Large intestine (tissue), 3 donors: ENCODE measurements around the gene PEAK1. TPM values are rescaled to one million over a fixed set of nuclear protein-coding genes. Genes with fewer than 3 reads are reported as not detected.

Experiments used
- DNase-seq, 2 donors: peaks; one replicate each; pipeline versions ENCODE4 v3.0.0 to v3.0.0-alpha.2; 2013
- H3K27ac ChIP-seq: one replicate; pipeline ENCODE4 v1.5.1; 2013; ENCODE audit warnings: low read length
- H3K27me3 ChIP-seq: 2 replicates; pipeline ENCODE4 v1.6.1; 2013; ENCODE audit warnings: low read length; ENCODE audit not compliant: control insufficient read depth, insufficient read depth
- H3K36me3 ChIP-seq: 2 replicates; pipeline ENCODE4 v1.6.1; 2013; ENCODE audit warnings: low read length; ENCODE audit not compliant: control insufficient read depth, insufficient read depth
- H3K4me1 ChIP-seq: one replicate; pipeline ENCODE4 v1.6.1; 2013; ENCODE audit warnings: low read length; ENCODE audit not compliant: control insufficient read depth, insufficient read depth
- H3K4me3 ChIP-seq: one replicate; pipeline ENCODE4 v1.5.1; 2013; ENCODE audit warnings: low read length
- H3K9me3 ChIP-seq: one replicate; pipeline ENCODE4 v1.6.1; 2013; ENCODE audit warnings: mild to moderate bottlenecking, low read depth, low read length, moderate library complexity; ENCODE audit not compliant: control insufficient read depth
- WGBS: methylation state at CpG from one replicate; pipeline ENCODE4 v1.1.5; 2013; ENCODE audit warnings: low lambda C conversion rate; ENCODE audit not compliant: insufficient coverage; 5-methylcytosine and 5-hydroxymethylcytosine counted together
- polyA plus RNA-seq: library from polyadenylated mRNA; unstranded; fragments of 120-200 nt; gene quantifications from one replicate; pipeline ENCODE4 v1.2.1, GENCODE V29; 2013

Gene PEAK1
- polyA plus RNA-seq, 1 donor: 25.7 TPM

- Histone ChIP-seq H3K27ac (peak overlapping the region; percentile 98), H3K4me1 (peaks cover 51% of the 10 kb centered on the region), H3K4me3 (no peak overlapping the region), H3K9me3 (no peaks in the 10 kb centered on the region), H3K27me3 (no peaks in the 10 kb centered on the region), H3K36me3 (peaks cover 4% of the 10 kb centered on the region)
- no CpG with 5 or more reads among the region's 3 CpGs for WGBS
- DNase-seq: peak; percentile 54 to 76
Observed at GRCh38 chr15:77067691-77068367, 352.1 kb downstream of the PEAK1 start.

GRCh38 chr15:77066971-77067690 is 352.8 kb downstream of the PEAK1 start:
- H3K36me3 ChIP-seq: peaks cover 4% of the 10 kb centered on the region
- no peaks in the 10 kb centered on the region for H3K9me3 ChIP-seq
- no peak overlapping the region for H3K4me3 ChIP-seq
- H3K4me1 ChIP-seq: peaks cover 51% of the 10 kb centered on the region
- no peaks in the 10 kb centered on the region for H3K27me3 ChIP-seq
- WGBS: no CpG with 5 or more reads among the region's 3 CpGs
- peak; percentile 89 to 97 for DNase-seq
- H3K27ac ChIP-seq: peak overlapping the region; percentile 98

DNA sequence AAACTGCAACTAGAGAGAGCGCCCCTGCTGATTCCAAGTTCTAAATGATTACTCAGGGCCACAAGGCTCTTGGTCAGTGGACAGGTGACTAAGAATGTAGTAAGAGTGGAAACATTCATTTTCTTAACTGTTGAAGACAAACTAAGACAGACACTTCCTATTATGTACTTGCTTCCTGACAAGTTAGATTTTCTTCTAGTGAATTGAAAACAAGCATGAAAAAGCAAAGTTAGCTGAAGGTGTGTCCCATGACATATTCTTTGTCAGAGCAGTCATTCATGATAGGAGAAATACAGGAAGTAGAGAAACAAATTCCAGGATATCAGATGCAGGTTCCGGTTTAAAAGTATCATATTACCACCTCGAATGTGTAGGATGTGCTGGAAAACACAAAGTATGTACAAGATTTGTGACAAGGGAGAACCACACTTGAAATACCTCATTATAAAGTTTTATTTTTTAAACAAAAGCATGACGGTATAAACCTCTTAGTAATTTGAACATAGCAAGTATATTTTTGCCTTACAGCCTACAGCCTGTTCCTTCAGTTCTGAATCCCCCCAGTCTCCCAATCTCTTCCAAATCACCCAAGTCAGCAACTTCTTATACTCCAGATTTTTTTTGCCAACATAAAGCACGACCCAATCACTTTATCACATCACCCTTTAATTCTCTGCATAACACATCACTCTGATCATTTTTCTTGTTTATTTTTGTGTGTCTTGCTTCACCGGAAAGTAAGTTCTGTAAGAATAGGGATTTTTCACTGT is 355.2 kb downstream of the PEAK1 start:
- no peaks in the 10 kb centered on the region for H3K27me3 ChIP-seq
- H3K27ac ChIP-seq: peak overlapping the region; percentile 68
- no peak overlapping the region for H3K4me3 ChIP-seq
- H3K9me3 ChIP-seq: no peaks in the 10 kb centered on the region
- WGBS: 46% methylated on average over 3 of the region's 6 CpGs
- H3K4me1 ChIP-seq: peaks cover 62% of the 10 kb centered on the region
- H3K36me3 ChIP-seq: peaks cover 4% of the 10 kb centered on the region
- DNase-seq: peak in 1 of 2 donors; percentile 81

DNA sequence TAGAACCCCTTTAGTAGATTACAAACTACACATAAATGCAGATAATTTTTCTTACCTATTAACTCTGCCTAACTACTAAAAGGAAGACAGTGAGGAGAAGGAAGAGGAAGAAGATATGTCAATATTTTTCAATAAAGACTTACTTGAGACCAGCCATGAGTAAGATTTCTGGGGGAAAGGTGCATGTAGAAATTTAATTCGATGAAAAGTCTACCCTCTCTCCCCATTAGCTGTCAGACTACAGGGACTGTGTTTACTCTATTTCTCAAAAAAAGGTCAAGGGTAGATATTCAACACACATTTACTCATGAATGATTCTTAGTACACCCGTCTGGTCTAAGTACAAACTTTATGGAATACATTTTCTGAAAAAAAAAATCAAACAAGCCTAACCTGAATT is 355.8 kb downstream of the PEAK1 start:
- Histone ChIP-seq H3K9me3 (no peaks in the 10 kb centered on the region), H3K4me3 (no peak overlapping the region), H3K27ac (peak overlapping the region; percentile 68), H3K36me3 (peaks cover 4% of the 10 kb centered on the region), H3K4me1 (peaks cover 63% of the 10 kb centered on the region), H3K27me3 (no peaks in the 10 kb centered on the region)
- no peak for DNase-seq
- WGBS: no CpG with 5 or more reads among the region's 2 CpGs

DNA sequence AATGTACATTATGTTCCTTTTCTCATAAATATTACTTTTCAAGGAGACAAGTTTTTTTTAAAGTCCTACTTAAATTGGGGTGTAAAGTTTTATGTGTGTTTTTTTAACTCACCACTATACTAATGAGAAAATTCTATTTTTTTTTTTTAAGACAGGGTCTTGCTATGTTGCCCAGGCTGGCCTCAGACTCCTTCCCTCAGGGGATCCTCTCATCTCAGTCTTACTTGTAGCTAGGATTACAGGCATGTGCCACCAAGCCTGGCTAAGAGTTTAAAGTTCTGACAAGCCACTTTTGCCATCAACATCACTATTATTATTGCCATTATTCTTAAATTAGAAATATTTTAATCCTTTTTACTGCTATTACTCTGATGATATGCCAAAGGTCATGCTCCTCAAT is 356.7 kb downstream of the PEAK1 start:
- Histone ChIP-seq H3K36me3 (peaks cover 4% of the 10 kb centered on the region), H3K4me3 (no peak overlapping the region), H3K27ac (peak overlapping the region; percentile 68), H3K27me3 (no peaks in the 10 kb centered on the region), H3K4me1 (peaks cover 61% of the 10 kb centered on the region), H3K9me3 (no peaks in the 10 kb centered on the region)
- no peak for DNase-seq

- Histone ChIP-seq H3K4me1 (peaks cover 51% of the 10 kb centered on the region), H3K27me3 (no peaks in the 10 kb centered on the region), H3K27ac (no peak overlapping the region), H3K4me3 (no peak overlapping the region), H3K9me3 (no peaks in the 10 kb centered on the region), H3K36me3 (peaks cover 10% of the 10 kb centered on the region)
- no peak for DNase-seq
Observed at GRCh38 chr15:77060546-77060945, 359.4 kb downstream of the PEAK1 start.

DNA sequence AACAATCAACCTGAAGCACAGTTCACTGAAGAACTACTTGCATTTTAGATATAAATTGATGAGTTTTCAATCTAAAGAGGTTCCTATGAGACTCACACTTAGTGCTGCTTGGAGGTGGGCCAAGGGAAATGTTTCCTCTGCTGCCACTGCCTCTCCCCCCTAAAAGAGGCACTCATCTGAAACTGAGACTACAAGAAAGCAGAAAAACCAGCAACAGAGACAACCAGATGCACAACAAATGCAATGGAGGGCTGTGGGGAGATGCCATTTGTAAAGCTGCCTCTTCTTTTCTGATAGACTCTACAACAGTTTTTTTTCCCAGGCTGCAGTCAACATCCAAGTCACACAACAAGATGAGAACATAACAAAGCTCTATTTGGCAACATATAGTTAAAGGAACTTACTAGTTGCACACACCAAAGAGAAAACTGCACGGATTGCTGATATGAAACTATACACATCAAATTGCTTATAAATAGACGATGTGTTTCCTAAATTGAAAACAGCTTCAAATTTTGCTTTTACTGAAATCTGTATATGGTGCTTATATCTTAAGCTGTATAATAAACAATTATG is 360.0 kb downstream of the PEAK1 start:
- H3K36me3 ChIP-seq: peaks cover 13% of the 10 kb centered on the region
- DNase-seq: no peak
- H3K9me3 ChIP-seq: no peaks in the 10 kb centered on the region
- H3K4me1 ChIP-seq: peaks cover 45% of the 10 kb centered on the region
- no peak overlapping the region for H3K27ac ChIP-seq
- no peak overlapping the region for H3K4me3 ChIP-seq
- WGBS: 86% methylated on average over 1 of the region's 2 CpGs
- no peaks in the 10 kb centered on the region for H3K27me3 ChIP-seq

DNA sequence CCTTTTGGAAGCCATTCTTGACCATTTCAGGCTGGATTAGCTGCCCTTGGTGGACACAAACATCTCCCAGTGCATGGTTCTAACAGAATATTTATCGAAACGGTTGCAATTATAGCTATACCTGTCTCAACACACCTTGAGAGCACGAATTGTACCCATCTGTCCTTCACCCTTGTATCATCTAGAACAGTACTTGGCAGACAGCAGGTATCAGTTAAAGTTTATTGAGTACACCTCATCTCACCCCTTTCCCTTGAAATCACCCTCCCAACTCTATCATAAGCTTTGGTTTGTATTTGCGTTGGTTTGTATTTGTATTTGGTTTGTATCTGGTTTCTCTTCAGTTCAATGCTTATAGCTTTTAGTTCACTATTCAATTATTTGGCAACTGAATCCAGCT is 361.4 kb downstream of the PEAK1 start:
- Histone ChIP-seq H3K27me3 (no peaks in the 10 kb centered on the region), H3K9me3 (no peaks in the 10 kb centered on the region), H3K36me3 (peaks cover 16% of the 10 kb centered on the region), H3K27ac (no peak overlapping the region), H3K4me3 (no peak overlapping the region), H3K4me1 (peaks cover 34% of the 10 kb centered on the region)
- no peak for DNase-seq
- no CpG with 5 or more reads among the region's 4 CpGs for WGBS

DNA sequence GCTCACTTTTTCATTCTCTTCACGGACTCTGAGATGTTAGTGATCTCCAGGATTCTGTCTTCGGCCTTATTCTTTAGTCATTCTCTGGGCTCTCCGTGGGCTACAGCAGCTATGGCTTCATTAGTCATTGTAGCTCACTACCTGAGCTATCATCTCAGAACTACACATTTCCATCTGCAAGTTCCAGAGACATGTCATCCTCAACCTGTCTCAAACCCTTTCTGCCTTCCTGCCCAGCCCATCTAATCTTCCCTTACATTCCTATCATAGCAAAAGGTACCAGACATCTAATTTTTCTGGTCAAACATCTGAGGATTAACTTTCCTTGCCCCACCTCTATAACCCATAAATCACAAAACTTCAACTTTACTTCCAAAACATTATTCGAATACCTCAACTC is 362.2 kb downstream of the PEAK1 start:
- 40% methylated on average over 1 of the region's 4 CpGs for WGBS
- no peak for DNase-seq
- Histone ChIP-seq H3K4me3 (no peak overlapping the region), H3K36me3 (peaks cover 19% of the 10 kb centered on the region), H3K9me3 (no peaks in the 10 kb centered on the region), H3K27ac (peak overlapping the region; percentile 6), H3K4me1 (peaks cover 33% of the 10 kb centered on the region), H3K27me3 (no peaks in the 10 kb centered on the region)

DNA sequence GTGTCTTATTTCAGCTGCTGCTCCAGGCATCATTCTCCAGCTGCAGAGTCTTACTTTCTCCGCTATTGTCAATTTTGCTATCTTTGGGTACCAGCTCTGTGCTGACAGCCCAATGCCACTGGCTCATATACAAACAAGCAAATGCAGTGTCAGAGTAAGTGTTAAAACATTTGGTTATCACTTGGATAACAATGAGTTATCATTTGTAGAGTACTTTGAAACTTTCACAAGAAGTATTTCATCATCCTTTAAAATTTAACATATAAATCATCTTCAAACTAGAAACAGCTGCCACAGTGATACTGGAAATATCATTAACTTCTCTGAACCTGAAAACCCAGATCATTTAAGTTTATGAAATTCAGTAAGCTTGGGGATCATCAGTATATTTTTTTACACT is 362.8 kb downstream of the PEAK1 start:
- peaks cover 32% of the 10 kb centered on the region for H3K4me1 ChIP-seq

More for the DNA sequence above, 362.8 kb downstream of the PEAK1 start:
- peak in 1 of 2 donors; percentile 38 for DNase-seq
- Histone ChIP-seq H3K27me3 (no peaks in the 10 kb centered on the region), H3K9me3 (no peaks in the 10 kb centered on the region), H3K27ac (peak overlapping the region; percentile 6), H3K36me3 (peaks cover 25% of the 10 kb centered on the region), H3K4me3 (no peak overlapping the region)
- WGBS: no CpG with 5 or more reads among the region's 1 CpG
